HL-60/S4 (cell line): ENCODE measurements around the gene UBE4B.
"Not testable (repeated sequence)": the region's sequence is repeated elsewhere in the genome, so short reads cannot be mapped to it uniquely, and the experiment has no call there.

ENCODE experiments used
- in situ Hi-C: fragments of 300-500 bp; cut with MboI; formaldehyde crosslinking; loops from 2 replicates; pipeline ENCODE4 v1.14.3; 2022; ENCODE audit warnings: low sequenced_read_pairs

UBE4B gene

DNA sequence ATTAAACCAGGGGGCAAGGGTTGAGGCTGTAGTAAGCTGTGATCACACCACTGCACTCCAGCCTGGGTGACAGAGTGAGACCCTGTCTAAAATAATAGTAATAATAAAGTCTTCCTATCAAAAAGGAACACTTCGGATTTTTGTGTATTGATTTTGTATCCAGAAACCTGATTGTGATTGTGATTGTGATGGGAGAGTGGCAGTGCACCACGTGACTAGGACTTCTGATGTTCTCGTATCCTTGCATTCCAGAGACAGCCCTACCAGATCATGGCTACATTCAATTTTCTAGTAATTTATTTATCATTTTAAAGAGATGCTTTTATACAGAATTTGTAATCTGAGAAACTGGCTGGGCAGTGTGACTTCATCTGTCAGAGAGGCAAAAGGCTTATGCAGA lies 175.1 kb downstream of the UBE4B start:
- in situ Hi-C loops: no loop called here

GRCh38 chr1:10208537-10208936 lies 175.8 kb downstream of the UBE4B start:
- in situ Hi-C loops: no loop called here

GRCh38 chr1:10209590-10209904 lies 176.8 kb downstream of the UBE4B start:
- in situ Hi-C loops: no loop called here

DNA sequence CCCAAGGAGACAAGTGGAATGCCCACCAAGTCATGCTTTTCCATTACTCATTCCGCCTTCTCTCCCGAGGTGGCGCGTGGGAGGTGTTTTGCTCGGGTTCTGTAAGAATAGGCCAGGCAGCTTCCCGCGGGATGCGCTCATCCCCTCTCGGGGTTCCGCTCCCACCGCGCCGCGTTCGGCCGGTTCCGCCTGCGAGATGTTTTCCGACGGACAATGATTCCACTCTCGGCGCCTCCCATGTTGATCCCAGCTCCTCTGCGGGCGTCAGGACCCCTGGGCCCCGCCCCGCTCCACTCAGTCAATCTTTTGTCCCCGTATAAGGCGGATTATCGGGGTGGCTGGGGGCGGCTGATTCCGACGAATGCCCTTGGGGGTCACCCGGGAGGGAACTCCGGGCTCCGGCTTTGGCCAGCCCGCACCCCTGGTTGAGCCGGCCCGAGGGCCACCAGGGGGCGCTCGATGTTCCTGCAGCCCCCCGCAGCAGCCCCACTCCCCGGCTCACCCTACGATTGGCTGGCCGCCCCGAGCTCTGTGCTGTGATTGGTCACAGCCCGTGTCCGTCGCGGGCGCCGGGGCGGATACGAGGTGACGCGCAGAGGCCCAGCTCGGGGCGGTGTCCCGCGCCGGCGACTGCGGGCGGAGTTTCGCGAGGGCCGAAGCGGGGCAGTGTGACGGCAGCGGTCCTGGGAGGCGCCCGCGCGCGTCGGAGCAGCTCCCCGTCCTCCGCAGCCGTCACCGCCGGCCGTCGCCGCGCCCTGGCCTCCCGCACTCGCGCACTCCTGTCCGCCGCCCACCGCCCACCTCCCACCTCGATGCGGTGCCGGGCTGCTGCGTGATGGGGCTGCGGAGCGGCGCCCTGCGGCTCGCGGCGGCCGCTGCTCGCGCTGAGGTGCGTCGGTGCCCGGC lies 177.4 kb downstream of the UBE4B start, which contains the start of gene KIF1B:
TSS of gene KIF1B (plus strand) at position 666 of the 906 bp plus-strand sequence. CDS start 21,759 bp downstream, outside the sequence.
- in situ Hi-C loops: no loop called here

DNA sequence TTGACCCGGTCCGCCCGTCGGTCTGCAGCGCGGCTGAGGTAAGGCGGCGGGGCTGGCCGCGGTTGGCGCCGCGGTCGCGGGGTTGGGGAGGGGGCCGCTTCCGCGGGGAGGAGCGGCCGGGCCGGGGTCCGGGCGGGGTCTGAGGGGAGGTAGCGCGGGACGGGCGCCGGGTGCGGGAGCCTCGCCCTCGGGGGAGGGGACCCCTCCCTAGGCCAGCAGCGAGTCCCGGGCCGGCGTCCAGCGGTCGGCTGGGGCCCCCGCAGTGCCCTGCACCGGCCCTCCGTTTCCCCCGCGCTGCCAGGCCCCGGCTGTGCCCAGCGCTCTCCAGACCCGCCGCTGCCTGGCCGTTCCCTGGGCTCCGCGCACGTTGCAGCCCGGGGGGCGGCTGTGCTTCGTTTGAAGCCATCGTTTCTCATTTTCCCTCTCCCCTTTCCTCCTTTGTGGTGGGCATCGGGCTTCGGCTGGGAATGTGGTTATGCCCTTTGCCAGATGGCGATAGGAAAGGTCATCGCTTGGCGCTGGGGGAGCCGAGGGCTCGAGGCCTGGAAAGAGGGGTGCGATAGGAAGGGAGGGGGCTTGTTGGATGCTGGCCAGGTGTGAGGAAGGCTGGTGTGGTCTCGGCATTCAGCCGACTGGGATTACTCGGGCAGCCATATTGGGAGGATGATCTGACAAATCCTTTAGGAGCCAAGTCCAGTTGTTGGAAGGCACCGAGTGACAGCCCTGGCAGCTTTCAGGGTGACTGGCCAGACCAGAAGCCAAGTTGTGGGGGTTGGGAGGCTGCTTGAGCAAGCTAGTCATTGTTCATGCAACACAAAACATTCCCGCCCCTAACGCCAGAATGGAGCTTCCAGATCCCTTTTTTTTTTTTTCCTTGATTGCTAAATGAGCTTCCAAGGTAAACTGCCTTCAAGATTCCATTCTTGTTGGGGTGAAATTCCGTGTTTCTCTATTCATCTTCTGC lies 178.4 kb downstream of the UBE4B start:
- in situ Hi-C loops: no loop called here

- in situ Hi-C loops: no loop called here
Observed at GRCh38 chr1:10211805-10212410, 179.2 kb downstream of the UBE4B start.

GRCh38 chr1:10212476-10212875 lies 179.7 kb downstream of the UBE4B start:
- in situ Hi-C loops: no loop called here

- in situ Hi-C loops: no loop called here
Observed at GRCh38 chr1:10213186-10213705, 180.5 kb downstream of the UBE4B start.

DNA sequence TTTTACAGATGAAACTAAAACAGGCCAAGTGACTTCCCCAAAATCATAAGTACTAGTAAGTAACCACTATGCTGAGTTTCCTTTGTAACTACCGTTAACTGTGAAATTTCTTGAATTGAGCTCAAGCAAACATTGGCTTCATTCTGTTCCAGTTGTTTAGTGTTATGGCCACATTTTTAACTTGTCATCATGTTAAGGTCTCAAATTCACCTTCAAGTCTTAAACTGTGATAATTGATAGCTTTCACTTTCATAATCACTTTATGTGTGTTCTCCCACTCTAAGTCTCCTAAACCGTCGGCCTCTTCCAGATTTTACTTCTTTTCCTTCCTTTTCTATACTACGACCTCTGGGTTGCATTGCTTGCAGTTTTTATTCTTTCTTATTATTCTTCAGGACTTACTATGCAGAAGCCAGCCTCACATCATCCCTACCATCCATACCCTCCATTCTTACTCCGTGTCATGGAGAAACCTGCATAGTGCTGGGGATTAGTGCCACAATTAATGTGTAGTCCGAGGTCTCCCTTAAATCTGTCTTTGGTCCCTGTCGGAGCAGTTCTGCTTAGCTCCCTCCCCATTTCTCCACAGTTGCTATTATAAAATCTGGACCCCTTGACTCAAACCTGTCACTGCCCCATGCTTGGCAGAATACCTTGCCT lies 183.5 kb downstream of the UBE4B start:
- in situ Hi-C loops: no loop called here

GRCh38 chr1:10217748-10218441 lies 185.1 kb downstream of the UBE4B start:
- in situ Hi-C loops: no loop called here

- in situ Hi-C loops: no loop called here
Observed at GRCh38 chr1:10220200-10220599, 187.4 kb downstream of the UBE4B start.

DNA sequence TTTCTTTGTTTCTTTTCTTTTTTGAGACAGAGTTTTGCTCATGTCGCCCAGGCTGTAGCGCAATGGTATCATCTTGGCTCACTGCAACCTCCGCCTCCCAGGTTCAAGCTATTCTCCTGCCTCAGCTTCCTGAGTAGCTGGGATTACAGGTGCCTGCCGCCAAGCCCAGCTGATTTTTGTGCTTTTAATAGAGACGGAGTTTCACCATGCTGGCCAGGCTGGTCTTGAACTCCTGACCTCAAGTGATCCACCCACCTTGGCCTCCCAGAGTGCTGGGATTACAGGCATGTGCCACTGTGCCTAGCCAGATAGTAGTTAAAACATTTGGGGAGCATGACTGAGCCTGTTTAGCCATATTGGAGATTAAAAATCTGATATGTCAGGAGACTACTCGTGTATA lies 187.9 kb downstream of the UBE4B start:
- in situ Hi-C loops: not testable (repeated sequence)

DNA sequence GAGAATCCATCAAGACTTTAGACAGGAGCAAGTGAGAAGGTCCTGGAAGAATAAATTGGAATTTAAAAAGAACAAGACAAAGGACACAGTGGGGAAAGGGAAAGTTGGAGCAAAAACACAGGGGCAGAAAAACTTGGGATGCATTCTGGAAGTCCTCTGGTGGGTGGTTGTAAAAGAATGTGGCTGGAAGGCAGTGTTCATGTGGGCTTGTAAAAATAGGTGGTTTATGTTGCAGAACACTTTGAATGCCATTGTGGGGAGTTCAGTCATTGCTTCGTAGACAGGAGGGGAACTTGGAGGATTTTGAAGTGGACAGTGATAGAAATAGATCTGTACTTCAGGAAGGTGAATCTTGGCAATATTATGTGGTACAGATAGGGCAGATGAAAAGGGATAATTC lies 192.8 kb downstream of the UBE4B start:
- in situ Hi-C loops: no loop called here

DNA sequence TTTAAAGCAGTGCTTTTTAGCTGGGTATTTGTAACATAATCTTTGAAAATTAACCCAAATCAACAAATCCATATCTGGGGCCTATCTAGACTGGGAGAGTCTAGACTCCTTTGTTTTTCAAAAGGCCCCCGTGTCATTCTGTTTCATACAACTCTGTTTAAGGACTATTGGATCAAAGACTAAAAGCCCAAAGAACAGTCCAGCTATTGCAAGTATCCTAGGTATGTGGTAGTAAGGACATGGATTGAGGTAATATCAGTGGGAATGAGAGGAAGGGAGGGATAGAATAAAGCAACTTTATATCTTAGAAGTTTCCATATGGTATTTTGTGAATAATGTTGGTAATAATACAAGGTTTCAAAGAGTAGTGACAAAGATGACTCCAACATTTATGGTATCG lies 195.8 kb downstream of the UBE4B start:
- in situ Hi-C loops: no loop called here

GRCh38 chr1:10229903-10230302 lies 197.1 kb downstream of the UBE4B start:
- in situ Hi-C loops: no loop called here
